Measurements from ENCODE around the gene PEG3.

DNA sequence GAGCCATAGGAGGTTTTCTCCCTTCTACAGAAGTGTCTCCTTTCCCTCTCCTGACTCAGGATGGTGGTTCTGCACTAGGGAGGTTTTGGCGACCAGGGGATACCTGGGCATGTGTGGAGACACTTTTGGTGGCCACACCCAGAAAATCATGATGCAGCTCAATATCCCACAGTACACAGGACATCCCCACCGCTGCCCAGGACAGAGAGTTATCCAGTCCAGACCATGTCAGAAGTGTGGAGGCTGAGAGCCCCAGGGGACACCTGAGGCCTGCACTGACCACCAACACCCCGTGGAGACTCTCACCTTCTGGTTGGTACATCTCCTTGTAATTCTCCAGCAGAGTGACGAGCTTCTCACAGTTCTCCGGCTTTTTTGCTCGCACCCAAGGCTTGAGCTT, 16.6 kb downstream of the PEG3 start:
- no peak for TF ChIP-seq ZFX (IDR thresholded peaks at IDR 0.05; ENCODE audit: borderline replicate concordance)
- TF ChIP-seq, protein P1, sequence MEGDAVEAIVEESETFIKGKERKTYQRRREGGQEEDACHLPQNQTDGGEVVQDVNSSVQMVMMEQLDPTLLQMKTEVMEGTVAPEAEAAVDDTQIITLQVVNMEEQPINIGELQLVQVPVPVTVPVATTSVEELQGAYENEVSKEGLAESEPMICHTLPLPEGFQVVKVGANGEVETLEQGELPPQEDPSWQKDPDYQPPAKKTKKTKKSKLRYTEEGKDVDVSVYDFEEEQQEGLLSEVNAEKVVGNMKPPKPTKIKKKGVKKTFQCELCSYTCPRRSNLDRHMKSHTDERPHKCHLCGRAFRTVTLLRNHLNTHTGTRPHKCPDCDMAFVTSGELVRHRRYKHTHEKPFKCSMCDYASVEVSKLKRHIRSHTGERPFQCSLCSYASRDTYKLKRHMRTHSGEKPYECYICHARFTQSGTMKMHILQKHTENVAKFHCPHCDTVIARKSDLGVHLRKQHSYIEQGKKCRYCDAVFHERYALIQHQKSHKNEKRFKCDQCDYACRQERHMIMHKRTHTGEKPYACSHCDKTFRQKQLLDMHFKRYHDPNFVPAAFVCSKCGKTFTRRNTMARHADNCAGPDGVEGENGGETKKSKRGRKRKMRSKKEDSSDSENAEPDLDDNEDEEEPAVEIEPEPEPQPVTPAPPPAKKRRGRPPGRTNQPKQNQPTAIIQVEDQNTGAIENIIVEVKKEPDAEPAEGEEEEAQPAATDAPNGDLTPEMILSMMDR (IDR thresholded peaks at IDR 0.05), result no peak

All from 22Rv1 (cell line).